Thoracic aorta (tissue), 2 donors: ENCODE measurements around the gene RTTN. TPM values are rescaled to one million over a fixed set of nuclear protein-coding genes. Genes with fewer than 3 reads are reported as not detected.

Experiments used
- ATAC-seq: fragments of 150-250 bp; one replicate; pipeline ENCODE4 v1.8.0; 2017; ENCODE audit warnings: low read depth; ENCODE audit not compliant: insufficient number of reproducible peaks, low FRiP score
- DNase-seq: peaks from one replicate; pipeline ENCODE4 v3.0.0-alpha.2; 2020; ENCODE audit warnings: low spot score
- H3K27ac ChIP-seq, 2 donors: fragments of 200-600 bp; sonication (generic); 1 replicate in 1 of 2; 2 replicates in 1 of 2; pipeline ENCODE4 v1.5.1; 2016; ENCODE audit warnings: mild to moderate bottlenecking in 2 of 2, moderate library complexity in 2 of 2
- H3K27me3 ChIP-seq: fragments of 200-600 bp; sonication (generic); replicated peaks from 2 replicates; pipeline ENCODE4 v1.6.0; 2016; ENCODE audit warnings: mild to moderate bottlenecking; ENCODE audit not compliant: insufficient read depth
- H3K36me3 ChIP-seq: fragments of 200-600 bp; sonication (generic); one replicate; pipeline ENCODE4 v1.5.1; 2016
- H3K4me1 ChIP-seq, 2 donors: fragments of 200-600 bp; sonication (generic); 1 replicate in 1 of 2; 2 replicates in 1 of 2; pipeline versions ENCODE4 v1.5.1 to v1.6.0; 2016; ENCODE audit warnings: low read depth in 2 of 2, mild to moderate bottlenecking in 1 of 2; ENCODE audit not compliant: control insufficient read depth in 1 of 2
- H3K4me3 ChIP-seq: fragments of 200-600 bp; sonication (generic); 2 replicates; pipeline ENCODE4 v1.5.1; 2016; ENCODE audit warnings: mild to moderate bottlenecking
- H3K9me3 ChIP-seq: fragments of 200-600 bp; sonication (generic); 2 replicates; pipeline ENCODE4 v1.5.1; 2016
- CTCF ChIP-seq: fragments of 200-600 bp; sonication (generic); IDR thresholded peaks from one replicate; pipeline ENCODE4 v1.5.1; 2019; ENCODE audit warnings: antibody characterized with exemption
- total RNA-seq, 2 donors: library from RNA; depleted of rRNA; stranded (reverse); fragments of >200 nt; gene quantifications; one replicate each; pipeline versions ENCODE4 v1.1.0 to v1.2.3, GENCODE V29; 2016

The RTTN gene
- total RNA-seq, 2 donors from 2014 or later: 13.1 to 20.7 TPM

- no peak for TF ChIP-seq CTCF
- Histone ChIP-seq H3K36me3 (no peaks in the 10 kb centered on the region), H3K9me3 (no peaks in the 10 kb centered on the region), H3K4me3 (no peak overlapping the region), H3K4me1 (peaks cover under 1 to 9% of the 10 kb centered on the region in 2 donors), H3K27me3 (no peaks in the 10 kb centered on the region), H3K27ac (no peak overlapping the region)
- ATAC-seq (no peak), DNase-seq (no peak)
These were observed 166.3 kb downstream of the RTTN start for GRCh38 chr18:70039186-70039585.

GRCh38 chr18:70037431-70038061 is 167.9 kb downstream of the RTTN start:
- Histone ChIP-seq H3K4me1 (peaks cover 0 to 9% of the 10 kb centered on the region in 2 donors), H3K9me3 (no peaks in the 10 kb centered on the region), H3K36me3 (no peaks in the 10 kb centered on the region), H3K27me3 (no peaks in the 10 kb centered on the region), H3K27ac (no peak overlapping the region), H3K4me3 (no peak overlapping the region)
- no peak for TF ChIP-seq CTCF
- no peak for DNase-seq
- no peak for ATAC-seq

- Histone ChIP-seq H3K27me3 (no peaks in the 10 kb centered on the region), H3K36me3 (no peaks in the 10 kb centered on the region), H3K4me3 (no peak overlapping the region), H3K4me1 (peaks cover 0 to 9% of the 10 kb centered on the region in 2 donors), H3K9me3 (no peaks in the 10 kb centered on the region), H3K27ac (no peak overlapping the region)
- DNase-seq: no peak
- no peak for TF ChIP-seq CTCF
- no peak for ATAC-seq
These were observed 168.6 kb downstream of the RTTN start for GRCh38 chr18:70036771-70037347.

- TF ChIP-seq CTCF: no peak
- H3K27ac ChIP-seq: no peak overlapping the region
- DNase-seq (no peak), ATAC-seq (no peak)
- H3K9me3 ChIP-seq: no peaks in the 10 kb centered on the region
- peaks cover 0 to 9% of the 10 kb centered on the region in 2 donors for H3K4me1 ChIP-seq
- H3K36me3 ChIP-seq: no peaks in the 10 kb centered on the region
- no peak overlapping the region for H3K4me3 ChIP-seq
- H3K27me3 ChIP-seq: no peaks in the 10 kb centered on the region
These were observed 169.3 kb downstream of the RTTN start for GRCh38 chr18:70036168-70036567.

- TF ChIP-seq CTCF: no peak
- DNase-seq: no peak
- H3K9me3 ChIP-seq: no peaks in the 10 kb centered on the region
- no peak for ATAC-seq
- H3K27ac ChIP-seq: no peak overlapping the region
- H3K36me3 ChIP-seq: no peaks in the 10 kb centered on the region
- no peak overlapping the region for H3K4me3 ChIP-seq
- no peaks in the 10 kb centered on the region for H3K4me1 ChIP-seq
- no peaks in the 10 kb centered on the region for H3K27me3 ChIP-seq
These were observed 174.3 kb downstream of the RTTN start for GRCh38 chr18:70031221-70031620.
